NCI-H1092 (cell line): ENCODE results near the gene INO80E.
A peak's percentile ranks its signal among the peaks of the same experiment; 100 is the strongest.

Source experiments
- DNase-seq: peaks from one replicate; lab custom pipeline; 2025; lab: John Stamatoyannopoulos, UW

The INO80E gene

DNA sequence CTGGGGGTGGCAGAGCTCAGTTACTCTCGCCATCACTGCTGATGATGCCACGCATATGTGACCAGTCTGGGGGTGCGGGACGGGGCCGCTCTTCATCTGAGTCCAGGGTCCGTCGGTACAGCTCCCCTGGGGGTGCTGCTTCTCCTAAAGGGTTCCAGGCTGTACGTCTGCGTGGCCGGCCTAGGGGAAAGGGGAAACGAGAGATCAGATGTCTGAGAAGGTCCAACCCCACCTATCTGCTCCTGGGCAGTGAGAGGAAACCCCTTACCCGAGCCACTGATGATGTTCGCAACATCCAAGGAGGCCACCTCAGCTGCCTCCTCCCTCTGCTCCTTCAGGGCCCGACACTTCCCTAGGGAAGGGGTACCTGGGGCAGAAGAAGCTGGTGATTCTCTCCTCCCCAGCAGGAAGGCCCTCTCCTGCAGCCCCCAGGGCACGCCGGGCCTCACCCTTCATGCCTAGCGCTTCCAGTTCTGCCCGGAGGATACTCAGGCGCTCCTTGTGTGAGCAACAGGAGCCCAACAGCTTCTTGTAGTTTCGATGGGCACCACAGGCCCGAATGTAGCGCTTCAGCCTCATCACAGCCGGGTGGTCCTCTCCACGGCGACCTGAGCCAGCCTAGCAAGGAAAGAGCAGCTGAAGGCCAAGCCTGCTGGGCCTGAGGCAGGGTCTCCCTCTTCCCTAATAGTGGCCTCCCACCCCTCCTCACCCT, 2.7 kb upstream of the INO80E start:
- no peak for DNase-seq

- no peak for DNase-seq
These were observed 2.0 kb upstream of the INO80E start for GRCh38 chr16:29993903-29994599.

- no peak for DNase-seq
These were observed 1.3 kb upstream of the INO80E start for GRCh38 chr16:29994600-29995323.

GRCh38 chr16:29995324-29995910, 624 bp upstream of the INO80E start, which contains the start of gene HIRIP3:
HIRIP3 (minus strand) TSS chr16:29995617; CDS start chr16:29995605, 12 bp downstream.
- peak; percentile 90 for DNase-seq

DNA sequence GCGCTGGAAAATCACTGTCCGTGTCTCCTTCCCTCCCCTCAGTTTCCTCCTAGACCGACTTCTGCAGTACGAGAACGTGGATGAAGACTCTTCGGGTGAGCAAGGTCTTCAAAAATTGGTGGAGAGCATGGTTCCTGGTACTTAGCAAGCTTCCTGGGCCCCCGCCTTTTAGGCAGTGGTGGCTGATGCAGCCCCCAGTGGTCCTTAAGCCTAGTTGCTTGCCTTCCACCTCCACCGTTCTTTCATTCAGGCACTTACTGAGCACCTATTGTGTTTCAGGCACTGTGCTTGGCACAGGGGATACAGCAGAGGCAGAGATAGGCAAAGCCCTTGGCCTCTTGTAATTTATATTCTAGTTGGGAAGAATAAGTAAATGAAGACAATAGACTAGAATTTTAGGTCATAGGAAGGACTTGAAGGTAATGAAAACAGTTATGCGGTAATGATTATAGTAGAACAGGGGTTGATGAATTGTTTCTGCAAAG, 767 bp downstream of the INO80E start:
- DNase-seq, result no peak

GRCh38 chr16:29999605-30000004, 3.6 kb downstream of the INO80E start:
- no peak for DNase-seq

GRCh38 chr16:30000735-30001631, 4.9 kb downstream of the INO80E start:
- DNase-seq, result no peak

DNA sequence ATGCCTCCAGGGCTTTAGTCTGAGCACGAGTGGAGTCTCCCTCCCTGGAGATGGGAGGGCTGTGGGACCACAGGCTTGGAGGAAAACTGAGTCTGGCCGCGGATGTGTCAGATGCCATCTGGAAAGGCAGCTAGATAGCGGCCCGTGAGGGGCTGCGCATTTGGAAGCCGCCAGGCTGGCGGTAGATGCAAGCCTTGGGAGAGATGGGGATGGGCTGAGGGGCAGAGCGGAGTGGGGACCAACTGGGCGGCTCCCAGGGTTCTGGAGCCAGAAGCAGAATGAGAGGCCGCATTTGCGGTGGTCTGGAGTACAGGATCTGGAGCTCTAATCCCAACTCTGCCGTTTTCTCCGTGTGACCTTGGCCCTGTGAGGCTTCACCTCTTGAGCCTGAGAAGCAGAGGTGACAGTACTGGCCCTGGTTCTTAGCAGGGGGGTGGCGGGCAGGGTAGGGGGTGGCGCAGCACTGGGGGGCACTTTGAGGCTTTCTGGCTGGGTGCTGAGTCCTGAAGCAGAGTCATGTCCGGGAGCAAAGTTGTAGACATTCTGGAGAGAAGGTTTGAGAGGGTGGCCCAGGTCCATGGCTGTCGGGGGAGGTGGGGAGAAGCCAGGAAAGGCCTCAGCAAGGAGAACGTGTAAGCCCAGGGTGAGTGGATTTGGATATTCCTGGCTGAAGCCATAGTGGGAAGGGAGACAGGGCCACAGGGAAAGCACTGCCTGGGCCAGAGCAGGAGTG, 6.7 kb downstream of the INO80E start:
- no peak for DNase-seq

- DNase-seq, result no peak
These were observed 7.8 kb downstream of the INO80E start for GRCh38 chr16:30003670-30004423.

DNA sequence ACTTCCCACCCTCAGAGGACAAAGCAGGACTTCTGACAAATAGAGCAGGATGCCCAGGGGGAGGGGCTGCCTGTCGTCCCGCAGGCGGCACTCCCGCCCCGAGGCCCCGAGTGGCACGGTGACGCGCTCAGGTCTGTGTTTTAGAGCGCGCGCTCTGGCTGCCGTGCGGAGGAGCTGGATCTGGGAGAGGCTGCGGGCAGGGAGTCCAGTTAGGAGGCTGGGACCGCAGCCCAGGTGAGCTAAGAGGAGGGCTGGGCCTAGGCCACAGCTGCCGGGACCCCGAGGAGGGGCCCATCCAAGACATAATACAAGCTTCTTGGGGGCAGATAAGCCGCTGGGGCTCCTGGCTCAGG, 8.4 kb downstream of the INO80E start:
- peak; percentile 63 for DNase-seq

- no peak for DNase-seq
These were observed 8.8 kb downstream of the INO80E start for GRCh38 chr16:30004811-30005242.

DNA sequence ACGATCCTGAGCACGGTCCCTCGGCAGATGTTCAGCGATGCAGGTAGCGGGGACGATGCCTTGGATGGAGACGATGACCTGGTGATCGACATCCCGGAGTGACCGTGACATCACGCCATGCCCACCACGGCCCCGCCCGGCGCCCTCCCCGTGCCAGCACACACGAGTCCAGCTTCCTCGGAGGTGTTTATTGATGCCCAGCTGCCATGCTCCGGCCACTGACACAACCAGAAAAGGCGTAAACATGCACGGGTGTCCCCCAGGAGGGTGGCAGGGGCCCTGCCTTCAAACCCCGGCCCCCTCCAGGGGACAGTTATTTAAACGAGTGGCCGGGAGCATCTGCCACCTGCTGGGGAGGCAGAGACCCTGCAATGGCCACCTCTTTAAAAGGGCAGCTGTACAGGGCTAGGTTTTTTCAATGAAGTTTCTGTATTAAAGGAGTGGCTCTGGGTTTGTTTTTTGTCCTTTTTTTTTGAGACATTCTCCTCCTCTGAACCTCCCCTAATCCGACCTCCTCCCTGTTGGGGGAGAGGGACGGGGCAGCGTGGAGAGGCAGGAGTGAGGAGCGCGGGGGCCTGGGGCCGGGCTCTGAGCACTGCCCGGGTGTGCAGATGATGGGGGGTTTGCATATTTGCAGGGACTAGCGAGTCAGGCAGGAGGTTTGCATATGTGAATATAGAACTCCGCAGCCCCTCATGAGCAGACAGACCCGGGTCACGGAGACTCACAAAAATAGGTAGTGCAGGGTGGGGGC, 9.5 kb downstream of the INO80E start:
- no peak for DNase-seq

GRCh38 chr16:30006095-30006473, 10.0 kb downstream of the INO80E start:
- DNase-seq, result no peak

- no peak for DNase-seq
These were observed 10.8 kb downstream of the INO80E start for GRCh38 chr16:30006659-30007377.

GRCh38 chr16:30007378-30007895, 11.4 kb downstream of the INO80E start:
- DNase-seq, result no peak

GRCh38 chr16:30009085-30009862, 13.2 kb downstream of the INO80E start:
- DNase-seq, result no peak
